ENCODE results near the gene UBQLN1. TPM values are rescaled to one million over a fixed set of nuclear protein-coding genes. Genes with fewer than 3 reads are reported as not detected.

Gene UBQLN1
- total and polyA plus RNA-seq, 9 of the 15 experiments (the other 6 are each of a cell fraction or from before 2014, with no cell fraction given) = 7.5 to 120 (median 52.8) TPM

DNA sequence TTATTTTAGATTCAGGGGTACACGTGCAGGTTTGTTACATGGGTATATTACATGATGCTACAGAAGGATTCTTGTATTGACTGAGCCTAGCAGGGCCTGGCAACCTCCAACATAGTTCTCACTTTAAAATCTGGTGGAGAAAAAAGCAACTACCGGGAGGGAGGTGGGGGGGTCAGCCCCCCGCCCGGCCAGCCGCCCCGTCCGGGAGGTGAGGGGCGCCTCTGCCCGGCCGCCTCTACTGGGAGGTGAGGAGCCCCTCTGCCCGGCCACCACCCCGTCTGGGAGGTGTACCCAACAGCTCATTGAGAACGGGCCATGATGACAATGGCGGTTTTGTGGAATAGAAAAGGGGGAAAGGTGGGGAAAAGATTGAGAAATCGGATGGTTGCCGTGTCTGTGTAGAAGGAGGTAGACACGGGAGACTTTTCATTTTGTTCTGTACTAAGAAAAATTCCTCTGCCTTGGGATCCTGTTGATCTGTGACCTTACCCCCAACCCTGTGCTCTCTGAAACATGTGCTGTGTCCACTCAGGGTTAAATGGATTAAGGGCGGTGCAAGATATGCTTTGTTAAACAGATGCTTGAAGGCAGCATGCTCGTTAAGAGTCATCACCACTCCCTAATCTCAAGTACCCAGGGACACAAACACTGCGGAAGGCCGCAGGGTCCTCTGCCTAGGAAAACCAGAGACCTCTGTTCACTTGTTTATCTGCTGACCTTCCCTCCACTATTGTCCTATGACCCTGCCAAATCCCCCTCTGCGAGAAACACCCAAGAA lies 21.0 kb upstream of the UBQLN1 start (continued):
- 0 out of 2 replicates have a peak, but pooled peaks have one; percentile 11 for TF ChIP-seq MGA (IDR thresholded peaks at IDR 0.05)
- peak; percentile 83; the same call in 1 of the 2 replicates for TF ChIP-seq SMARCA5 (IDR thresholded peaks at IDR 0.05)

All from K562 (cell line).